IPS-11a (cell line): ENCODE measurements around the gene MPIG6B.
"Not testable (repeated sequence)": the region's sequence is repeated elsewhere in the genome, so short reads cannot be mapped to it uniquely, and the experiment has no call there.

Experiments used
- H3K4me3 ChIP-seq: one replicate; pipeline ENCODE4 v1.5.1; 2013; ENCODE audit warnings: low read depth, low read length, control low read depth

Gene MPIG6B

GRCh38 chr6:31700740-31701401, 22.3 kb upstream of the MPIG6B start:
- no peak overlapping the region for H3K4me3 ChIP-seq

DNA sequence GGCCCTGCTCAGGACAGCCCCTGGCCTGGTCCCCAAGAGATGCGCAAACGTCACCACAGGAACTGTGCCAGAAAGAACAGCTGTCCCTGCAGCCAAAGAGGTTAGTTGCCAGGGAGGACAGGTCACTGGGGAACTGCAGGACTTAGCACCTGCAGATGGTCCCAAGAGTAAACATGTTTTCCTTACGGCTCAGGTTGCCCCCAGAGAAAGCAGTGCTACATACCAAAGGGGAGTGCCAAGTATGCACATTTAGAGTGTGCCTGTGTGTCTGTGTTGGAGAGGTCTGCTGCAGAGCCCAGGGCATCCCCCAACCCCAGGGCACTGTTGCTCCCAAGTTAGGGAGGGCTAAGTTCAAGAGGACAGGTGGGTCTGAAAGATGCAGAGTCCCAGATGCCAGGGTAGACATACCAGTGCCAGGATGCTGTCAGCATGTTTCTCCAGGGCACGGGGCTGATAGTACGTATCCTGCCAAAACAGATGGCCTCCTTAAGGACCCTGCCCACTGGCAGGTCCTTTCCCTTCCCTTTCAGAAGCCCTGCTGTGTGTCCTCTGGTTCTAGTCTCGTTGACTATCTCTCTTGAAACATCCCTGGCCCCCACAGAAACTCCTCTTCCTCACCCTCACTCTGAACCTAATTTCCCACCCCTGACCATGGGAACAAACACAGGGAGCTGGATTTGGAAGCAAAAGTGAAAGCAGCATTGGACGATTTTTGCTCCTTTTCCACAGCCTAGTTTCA, 21.3 kb upstream of the MPIG6B start:
- H3K4me3 ChIP-seq: peak overlapping the region; percentile 71

DNA sequence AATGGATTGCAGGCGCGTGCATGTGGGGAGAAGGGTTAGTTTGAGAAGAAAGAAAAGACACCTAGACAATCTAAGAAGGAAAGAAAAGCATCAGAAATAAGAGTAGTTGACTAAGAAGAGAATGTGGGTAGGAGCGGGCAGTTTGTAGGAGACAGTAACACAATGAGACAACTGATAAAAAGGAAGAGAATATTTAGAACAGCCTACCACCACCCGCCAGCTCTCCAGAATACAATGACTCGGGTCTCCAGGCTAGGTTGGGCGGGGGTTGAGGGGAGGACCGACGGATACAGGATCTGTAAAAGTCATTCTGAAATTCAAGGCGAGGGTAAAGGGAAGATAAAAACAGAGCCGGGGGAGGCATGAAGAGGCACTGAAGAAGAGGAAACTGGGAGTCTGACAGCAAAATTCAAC, 20.8 kb upstream of the MPIG6B start:
- peak overlapping the region; percentile 71 for H3K4me3 ChIP-seq

GRCh38 chr6:31702819-31703716, 20.1 kb upstream of the MPIG6B start, which contains the start of gene ABHD16A:
TSS of gene ABHD16A (minus strand) at chr6:31703324. CDS start at chr6:31703281, 43 bp downstream.
- peak within 1 kb of the TSS; percentile 71 for H3K4me3 ChIP-seq

DNA sequence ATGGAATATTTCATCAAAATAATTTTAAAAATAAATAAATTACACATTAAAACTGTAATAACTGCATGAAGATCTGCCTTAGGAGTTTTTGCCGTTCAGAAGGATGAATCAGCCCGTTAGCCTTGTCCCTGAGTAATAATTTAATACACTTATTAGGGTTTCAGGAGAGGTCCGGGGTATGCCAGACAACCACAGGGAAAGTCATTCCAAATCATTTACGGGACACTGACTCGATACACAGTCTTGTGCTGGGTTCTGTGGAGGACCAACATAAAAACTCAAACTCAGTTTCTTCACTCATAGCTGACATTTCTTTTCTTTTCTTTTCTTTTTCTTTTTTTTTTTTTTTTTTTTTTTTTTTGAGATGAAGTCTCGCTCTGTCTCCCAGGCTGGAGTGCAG, 17.2 kb upstream of the MPIG6B start:
- no peak overlapping the region for H3K4me3 ChIP-seq

GRCh38 chr6:31706599-31706998, 16.6 kb upstream of the MPIG6B start, which contains the start of gene LY6G6F:
TSS of gene LY6G6F (plus strand) at chr6:31706866. CDS start at chr6:31706907, 41 bp downstream.
- H3K4me3 ChIP-seq: no peak within 1 kb of the TSS

DNA sequence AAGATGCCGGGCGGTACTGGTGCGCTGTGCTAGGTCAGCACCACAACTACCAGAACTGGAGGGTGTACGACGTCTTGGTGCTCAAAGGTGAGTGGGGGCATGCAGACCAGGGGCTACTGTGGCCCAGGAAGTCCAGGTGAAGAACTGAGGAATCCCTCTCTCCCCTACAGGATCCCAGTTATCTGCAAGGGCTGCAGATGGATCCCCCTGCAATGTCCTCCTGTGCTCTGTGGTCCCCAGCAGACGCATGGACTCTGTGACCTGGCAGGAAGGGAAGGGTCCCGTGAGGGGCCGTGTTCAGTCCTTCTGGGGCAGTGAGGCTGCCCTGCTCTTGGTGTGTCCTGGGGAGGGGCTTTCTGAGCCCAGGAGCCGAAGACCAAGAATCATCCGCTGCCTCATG, 15.5 kb upstream of the MPIG6B start:
- no peak overlapping the region for H3K4me3 ChIP-seq

- H3K4me3 ChIP-seq: no peak overlapping the region
Measured at GRCh38 chr6:31708224-31708623, 14.9 kb upstream of the MPIG6B start.

DNA sequence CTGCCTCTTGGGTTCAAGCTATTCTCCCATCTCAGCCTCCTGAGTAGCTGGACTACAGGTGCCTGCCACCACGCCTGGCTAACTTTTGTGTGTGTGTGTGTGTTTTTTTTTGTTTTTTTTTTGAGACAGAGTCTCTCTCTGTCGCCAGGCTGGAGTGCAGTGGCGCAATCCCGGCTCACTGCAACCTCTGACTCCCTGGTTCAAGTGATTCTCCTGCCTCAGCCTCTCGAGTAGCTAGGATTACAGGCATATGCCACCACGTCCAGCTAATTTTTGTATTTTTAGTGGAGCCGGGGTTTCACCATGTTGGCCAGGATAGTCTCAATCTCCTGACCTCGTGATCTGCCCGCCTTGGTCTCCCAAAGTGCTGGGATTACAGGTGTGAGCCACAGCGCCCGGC, 14.0 kb upstream of the MPIG6B start:
- not testable (repeated sequence) for H3K4me3 ChIP-seq

GRCh38 chr6:31710523-31711219, 12.5 kb upstream of the MPIG6B start:
- no peak overlapping the region for H3K4me3 ChIP-seq

- no peak overlapping the region for H3K4me3 ChIP-seq
Measured at GRCh38 chr6:31711233-31711632, 11.9 kb upstream of the MPIG6B start.

GRCh38 chr6:31712296-31712695, 10.9 kb upstream of the MPIG6B start:
- no peak overlapping the region for H3K4me3 ChIP-seq

- H3K4me3 ChIP-seq: no peak overlapping the region
Measured at GRCh38 chr6:31713465-31713864, 9.7 kb upstream of the MPIG6B start.

GRCh38 chr6:31713991-31714684, 9.0 kb upstream of the MPIG6B start:
- H3K4me3 ChIP-seq: no peak overlapping the region

DNA sequence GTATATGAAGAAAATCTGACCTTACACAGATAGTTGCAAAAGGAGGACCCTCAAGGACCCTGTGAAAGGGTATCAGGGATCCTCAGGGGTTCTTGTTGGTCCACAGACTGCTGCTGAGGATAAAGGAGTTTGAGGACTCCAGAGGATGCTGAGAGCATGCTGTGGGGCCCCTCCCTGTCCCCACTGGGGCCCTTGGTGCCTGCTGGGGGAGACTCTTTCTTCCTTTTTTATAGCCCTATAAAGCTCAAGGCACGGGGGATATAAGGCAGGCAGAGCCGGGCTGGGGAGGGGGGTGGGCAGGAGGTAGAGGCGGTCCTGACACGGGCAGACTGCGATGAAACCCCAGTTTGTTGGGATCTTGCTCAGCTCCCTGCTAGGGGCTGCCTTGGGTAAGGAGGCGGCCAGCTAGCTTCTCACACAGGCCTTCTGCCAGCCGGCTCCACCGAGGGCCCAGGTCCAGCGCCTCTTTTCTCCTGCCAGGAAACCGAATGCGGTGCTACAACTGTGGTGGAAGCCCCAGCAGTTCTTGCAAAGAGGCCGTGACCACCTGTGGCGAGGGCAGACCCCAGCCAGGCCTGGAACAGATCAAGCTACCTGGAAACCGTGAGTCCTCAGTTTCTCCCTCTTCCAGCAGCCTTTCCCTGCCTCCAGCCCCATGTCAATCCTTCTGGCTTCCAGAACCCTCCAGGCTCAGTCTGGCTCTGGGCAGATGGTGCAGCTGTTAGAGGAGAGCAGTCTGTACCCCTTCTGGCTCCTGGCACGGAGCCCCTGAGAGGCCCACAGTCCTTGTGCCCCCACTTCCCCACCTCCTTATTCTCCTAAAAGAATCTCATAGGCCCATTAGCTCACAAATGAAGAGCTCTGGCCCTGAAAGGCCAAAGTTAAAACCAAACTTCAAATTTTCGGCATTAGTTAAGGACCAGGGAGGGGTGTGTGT, 7.9 kb upstream of the MPIG6B start, which contains the start of gene LY6G6D:
LY6G6D (plus strand) TSS at position 327 of the 937 bp plus-strand sequence; CDS start at position 335, 8 bp downstream.
- no peak within 1 kb of the TSS for H3K4me3 ChIP-seq

- no peak overlapping the region for H3K4me3 ChIP-seq
Measured at GRCh38 chr6:31717499-31718222, 5.5 kb upstream of the MPIG6B start.

GRCh38 chr6:31718265-31718664, 4.9 kb upstream of the MPIG6B start:
- no peak overlapping the region for H3K4me3 ChIP-seq

DNA sequence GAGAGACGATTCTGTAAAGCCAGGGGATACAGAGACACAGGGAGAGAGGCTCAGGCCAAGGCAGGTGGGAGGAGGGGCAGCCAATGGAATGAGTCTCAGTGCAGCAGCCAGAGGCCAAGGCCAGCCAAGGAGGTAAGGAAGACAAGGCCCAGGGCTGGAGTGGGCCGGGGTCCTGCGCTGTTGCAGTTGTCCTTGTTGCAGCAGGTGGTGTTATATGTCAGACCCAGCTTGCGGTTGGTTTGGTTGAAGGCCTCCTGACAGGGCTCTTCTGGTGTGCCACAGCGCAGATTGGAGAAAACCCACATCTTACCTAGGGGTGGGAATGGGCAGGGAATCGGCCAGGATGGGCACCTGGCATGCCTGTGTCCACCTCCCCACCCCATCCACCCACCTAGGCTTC, 4.2 kb upstream of the MPIG6B start:
- H3K4me3 ChIP-seq: no peak overlapping the region
